Measurements from ENCODE around the gene ZFP3. TPM values are rescaled to one million over a fixed set of nuclear protein-coding genes. Genes with fewer than 3 reads are reported as not detected.
"Not testable (repeated sequence)": the region's sequence is repeated elsewhere in the genome, so short reads cannot be mapped to it uniquely, and the experiment has no call there.

Gene ZFP3
- total RNA-seq, 1 experiment from 2014 or later: not detected

- no peak for DNase-seq (ENCODE audit: low read depth)
These were observed 524 bp upstream of the ZFP3 start for GRCh38 chr17:5077781-5078105.

- DNase-seq (ENCODE audit: low read depth): no peak
These were observed 2.3 kb downstream of the ZFP3 start for GRCh38 chr17:5080591-5080990.

GRCh38 chr17:5092218-5093010 is 14.1 kb downstream of the ZFP3 start:
- DNase-seq (ENCODE audit: low read depth): no peak

- DNase-seq (ENCODE audit: low read depth): no peak
These were observed 18.4 kb downstream of the ZFP3 start for GRCh38 chr17:5096731-5097100.

GRCh38 chr17:5097101-5097834 is 19.0 kb downstream of the ZFP3 start:
- no peak for DNase-seq (ENCODE audit: low read depth)

DNA sequence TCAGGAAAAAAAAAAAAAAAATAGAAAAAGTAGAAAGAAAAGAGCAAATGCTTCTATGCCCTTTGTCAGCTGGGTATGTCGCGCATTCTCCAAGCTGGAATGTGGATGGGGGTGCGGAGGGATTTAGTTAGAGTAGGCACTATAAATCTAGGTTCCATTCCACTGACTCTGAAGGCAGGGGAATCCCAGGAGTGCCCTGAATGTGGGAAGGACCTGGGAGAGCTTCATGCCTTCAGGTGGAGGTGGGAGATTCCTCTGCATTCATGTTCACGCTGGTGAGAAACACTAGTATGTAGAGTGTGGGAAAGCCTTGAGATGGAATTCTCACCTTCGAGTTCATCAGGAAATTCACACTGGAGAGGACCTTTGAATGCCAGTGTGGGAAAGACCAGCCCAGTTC is 21.0 kb downstream of the ZFP3 start:
- DNase-seq (ENCODE audit: low read depth): no peak

DNA sequence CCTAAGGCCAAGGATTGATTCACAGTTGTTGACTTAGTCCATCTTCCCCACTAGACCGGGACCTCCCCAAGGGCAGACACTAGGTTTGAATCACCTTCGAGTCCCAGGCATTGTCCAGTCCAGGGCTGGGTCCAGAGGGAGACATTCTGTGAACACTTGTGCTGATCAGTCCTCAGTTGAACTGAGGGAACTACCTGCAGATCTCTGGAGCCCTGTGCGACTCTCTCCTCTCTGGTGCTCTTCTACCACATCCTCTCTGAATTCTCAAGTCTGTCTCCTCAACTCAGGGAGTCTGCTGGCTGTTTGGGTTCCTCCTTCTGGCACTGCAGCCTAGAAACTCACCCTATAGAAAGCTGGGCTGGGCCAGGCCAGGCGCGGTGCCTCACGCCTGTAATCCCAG is 22.6 kb downstream of the ZFP3 start:
- DNase-seq (ENCODE audit: low read depth): no peak

DNA sequence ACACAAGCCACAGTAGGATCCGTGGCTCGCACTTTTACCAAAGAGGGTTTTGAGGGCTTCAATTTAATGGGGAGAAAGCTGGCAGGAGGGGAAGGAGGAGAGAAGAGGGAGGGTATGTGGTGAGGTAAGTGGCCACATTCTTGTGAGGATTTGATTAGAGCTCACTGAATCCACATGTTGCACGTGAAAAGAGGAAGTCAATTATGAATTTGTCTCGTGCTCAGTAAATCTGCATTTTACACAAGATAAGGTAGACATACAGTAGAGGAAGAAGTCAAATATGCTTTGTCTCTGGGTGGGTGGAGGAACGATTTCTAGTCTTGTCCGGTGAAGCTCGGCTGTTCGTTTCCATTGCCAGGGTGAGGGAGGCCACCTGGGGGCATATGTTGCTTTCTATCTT is 32.5 kb downstream of the ZFP3 start:
- DNase-seq (ENCODE audit: low read depth): no peak

DNA sequence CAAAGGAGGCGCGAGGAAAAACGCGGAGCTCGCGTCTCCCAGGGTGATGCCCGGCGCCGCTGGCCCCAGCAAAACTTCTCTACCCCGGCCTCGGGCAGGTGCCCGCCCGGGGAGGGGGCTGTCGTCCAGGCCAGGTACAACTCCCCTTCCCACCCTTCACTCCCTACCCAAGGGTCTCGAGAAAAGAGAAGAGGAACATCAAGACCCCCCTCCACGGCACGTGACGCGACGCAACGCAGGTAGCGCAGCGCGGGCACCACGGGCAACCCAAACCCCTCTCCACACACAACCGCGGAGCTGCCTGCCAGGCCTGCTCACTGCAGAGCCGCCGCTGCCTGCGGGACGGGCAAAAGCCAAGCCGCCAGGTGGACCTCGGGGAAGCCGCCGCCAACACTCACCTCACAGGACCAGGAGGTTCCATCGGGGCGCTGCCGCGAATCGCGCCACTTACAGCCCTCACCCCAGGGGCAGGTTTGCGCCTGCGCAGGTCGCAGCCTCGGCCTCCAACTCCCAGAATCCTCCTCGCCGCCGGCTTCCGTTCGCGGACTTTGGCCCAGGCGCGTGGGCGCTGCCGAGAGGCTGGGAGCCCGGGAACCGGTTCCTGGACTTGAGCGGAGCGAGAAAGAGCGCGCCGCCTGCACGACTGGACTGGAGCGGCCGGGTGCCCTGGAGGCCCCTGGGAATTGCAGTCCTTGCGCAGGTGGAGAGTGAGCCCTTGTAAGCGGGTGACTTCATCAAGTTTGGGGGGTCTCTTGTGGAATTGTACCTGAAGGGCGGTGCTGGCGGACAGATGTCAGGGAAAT is 33.3 kb downstream of the ZFP3 start, which contains the start of gene ZNF232:
Gene ZNF232 (minus strand): TSS at position 477 of the 803 bp plus-strand sequence. CDS start 56 bp downstream, at position 421.
- peak; percentile 98 for DNase-seq (ENCODE audit: low read depth)

- DNase-seq (ENCODE audit: low read depth): no peak
These were observed 37.7 kb downstream of the ZFP3 start, which contains the start of gene USP6 for GRCh38 chr17:5115673-5116651. Gene USP6 (plus strand): TSS chr17:5116032. CDS start chr17:5130368, 14,336 bp downstream.

- DNase-seq (ENCODE audit: low read depth): no peak
These were observed 40.0 kb downstream of the ZFP3 start for GRCh38 chr17:5118219-5118618.

DNA sequence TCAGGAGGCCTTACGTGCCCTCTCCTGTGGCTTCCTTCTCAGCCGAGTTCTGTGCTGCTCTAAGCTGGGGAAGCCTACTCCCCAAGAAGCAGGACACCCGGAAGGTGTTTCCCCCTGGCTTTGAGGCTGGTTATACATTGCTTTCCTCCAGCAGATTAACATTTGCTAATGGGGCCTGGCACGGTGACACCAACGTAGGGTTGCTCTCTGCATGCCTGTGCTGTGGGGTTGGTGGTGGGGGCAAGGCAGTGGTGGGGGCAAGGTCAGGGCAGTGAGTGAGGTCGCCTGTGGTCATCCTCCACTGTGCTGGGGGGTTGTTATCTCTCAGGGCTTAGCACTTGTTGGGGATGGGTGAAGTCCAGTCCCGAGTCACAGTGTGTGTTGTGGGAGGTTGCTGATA is 41.8 kb downstream of the ZFP3 start:
- no peak for DNase-seq (ENCODE audit: low read depth)

DNA sequence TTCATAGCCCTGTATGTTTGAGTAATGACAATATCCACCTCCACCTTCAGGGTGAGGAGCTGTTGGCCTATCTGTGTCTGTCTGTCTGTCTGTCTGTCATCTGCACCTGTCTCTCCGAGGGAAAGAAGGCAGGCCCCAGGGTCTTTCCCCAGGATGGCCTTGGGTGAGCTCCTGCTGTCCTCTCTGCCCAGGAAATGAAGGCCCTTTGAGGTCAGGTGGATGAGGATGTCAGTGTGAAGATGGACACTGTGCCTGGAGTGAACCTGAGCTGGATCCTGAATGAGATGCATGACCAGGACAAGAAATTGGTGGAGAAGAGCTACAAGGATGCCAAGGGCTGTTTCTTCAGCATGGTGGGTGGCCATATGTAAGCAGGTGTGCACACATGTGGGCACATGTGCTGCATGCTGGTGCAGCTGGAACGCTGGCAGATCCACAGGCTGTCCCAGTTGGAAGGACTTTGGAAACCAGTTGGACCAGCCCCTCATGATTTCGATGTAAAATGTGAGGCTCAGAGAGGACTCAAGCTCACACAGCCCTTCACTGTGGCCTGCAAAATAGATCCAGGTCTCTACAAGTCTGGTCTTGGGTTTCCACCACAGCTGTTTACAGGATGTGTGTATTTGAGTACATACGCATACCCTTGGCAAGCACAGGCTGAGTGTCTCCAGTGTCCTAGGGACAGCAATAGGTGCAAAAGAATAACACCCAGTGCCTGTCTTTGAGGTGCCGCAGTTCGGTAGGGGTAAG is 42.3 kb downstream of the ZFP3 start:
- not testable (repeated sequence) for DNase-seq (ENCODE audit: low read depth)

- no peak for DNase-seq (ENCODE audit: low read depth)
These were observed 43.0 kb downstream of the ZFP3 start for GRCh38 chr17:5121186-5121841.

GRCh38 chr17:5122056-5122455 is 43.8 kb downstream of the ZFP3 start:
- DNase-seq (ENCODE audit: low read depth): not testable (repeated sequence)

- peak; percentile 43 for DNase-seq (ENCODE audit: low read depth)
These were observed 44.5 kb downstream of the ZFP3 start for GRCh38 chr17:5122586-5123342.

DNA sequence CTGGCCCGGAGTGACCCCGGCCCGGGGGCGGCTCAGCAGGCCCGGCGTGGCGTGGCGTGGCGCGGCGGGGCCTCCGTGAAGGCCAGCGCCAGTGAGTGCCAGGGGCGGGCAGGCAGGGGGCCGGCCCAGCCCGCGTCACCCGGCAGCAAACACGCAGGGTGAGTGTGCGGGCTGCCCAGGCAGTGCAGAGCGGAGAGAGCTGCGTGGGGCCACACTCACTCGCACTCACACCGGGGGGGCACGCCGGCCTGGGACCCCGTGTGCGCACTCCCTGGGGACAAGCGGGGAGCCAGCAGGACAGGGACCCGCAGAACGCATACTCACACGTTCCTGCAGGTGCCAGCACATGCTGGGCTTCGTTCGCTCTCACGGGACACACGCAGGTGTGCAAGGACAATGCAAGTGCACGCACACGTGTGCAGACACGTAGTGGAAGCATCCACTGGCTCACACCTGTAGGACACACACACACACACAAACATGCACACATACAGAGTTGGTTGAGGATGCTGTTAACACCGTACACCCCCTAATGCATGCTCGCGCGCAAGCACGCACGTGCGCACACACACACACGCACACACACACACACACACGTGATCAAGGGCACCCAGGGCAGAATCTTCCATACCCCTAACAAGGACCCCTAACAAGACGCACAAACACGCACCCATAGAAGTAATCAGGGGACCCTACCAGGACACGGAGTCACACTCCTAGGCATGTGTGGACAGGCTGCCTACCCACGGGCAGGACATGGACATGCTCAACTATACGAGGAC is 45.3 kb downstream of the ZFP3 start:
- no peak for DNase-seq (ENCODE audit: low read depth)

DNA sequence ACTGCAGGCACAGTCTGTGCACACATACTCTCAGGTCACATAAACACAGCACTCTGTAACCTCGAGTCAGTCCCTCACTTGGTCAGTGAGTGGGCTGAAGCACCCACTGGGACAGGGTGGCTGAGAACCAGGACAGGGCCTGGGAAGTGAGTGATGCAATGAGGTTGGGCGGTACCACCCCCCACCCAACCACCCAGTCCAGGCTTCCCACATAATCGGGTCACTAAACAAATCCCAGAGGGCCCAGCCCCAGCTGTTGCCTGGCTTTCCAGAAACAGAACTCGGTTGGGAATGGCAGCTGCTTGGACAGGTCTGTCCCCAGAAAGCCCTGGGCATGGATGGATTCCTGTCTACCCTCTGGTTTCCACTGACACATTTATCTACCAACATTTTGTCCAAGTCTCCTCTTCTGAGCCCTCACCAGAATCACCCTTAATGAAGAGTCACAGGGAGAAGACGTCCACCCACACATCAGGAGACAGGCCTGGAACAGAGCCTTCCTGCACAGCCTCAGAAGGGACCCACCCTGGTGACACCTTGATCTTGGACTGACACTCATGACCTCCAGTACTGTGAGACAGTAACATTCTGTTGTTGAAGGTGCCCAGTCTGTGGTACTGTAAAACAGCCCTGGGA is 46.0 kb downstream of the ZFP3 start:
- DNase-seq (ENCODE audit: low read depth): not testable (repeated sequence)
